Mucosa of rectum (tissue), 2 donors: ENCODE data around the gene IRF7.

Experiments
- H3K27ac ChIP-seq, 2 donors: one replicate each; pipeline ENCODE4 v1.7.0; 2013; ENCODE audit warnings: inconsistent platforms in 2 of 2, low read depth in 2 of 2, low read length in 2 of 2
- H3K27me3 ChIP-seq, 2 donors: one replicate each; pipeline ENCODE4 v1.7.0; 2013; ENCODE audit warnings: low read length in 2 of 2; ENCODE audit not compliant: control insufficient read depth in 2 of 2, insufficient read depth in 2 of 2
- H3K36me3 ChIP-seq, 2 donors: one replicate each; pipeline ENCODE4 v1.7.0; 2013; ENCODE audit warnings: low read length in 2 of 2; ENCODE audit not compliant: control insufficient read depth in 2 of 2, insufficient read depth in 2 of 2
- H3K4me1 ChIP-seq, 2 donors: one replicate each; pipeline ENCODE4 v1.7.0; 2013; ENCODE audit warnings: low read length in 2 of 2, mild to moderate bottlenecking in 1 of 2; ENCODE audit not compliant: control insufficient read depth in 2 of 2, insufficient read depth in 2 of 2
- H3K4me3 ChIP-seq, 2 donors: one replicate each; pipeline ENCODE4 v1.7.0; 2013; ENCODE audit warnings: low read length in 2 of 2
- H3K9ac ChIP-seq, 2 donors: one replicate each; pipeline ENCODE4 v1.7.0; 2013; ENCODE audit warnings: low read length in 2 of 2, low read depth in 1 of 2, mild to moderate bottlenecking in 1 of 2
- H3K9me3 ChIP-seq, 2 donors: one replicate each; pipeline ENCODE4 v1.7.0; 2013; ENCODE audit warnings: low read length in 2 of 2; ENCODE audit not compliant: control insufficient read depth in 2 of 2
- donor health status: healthy.
- donor health status: Normal muscosa, but diverticular disease.

Gene IRF7

DNA sequence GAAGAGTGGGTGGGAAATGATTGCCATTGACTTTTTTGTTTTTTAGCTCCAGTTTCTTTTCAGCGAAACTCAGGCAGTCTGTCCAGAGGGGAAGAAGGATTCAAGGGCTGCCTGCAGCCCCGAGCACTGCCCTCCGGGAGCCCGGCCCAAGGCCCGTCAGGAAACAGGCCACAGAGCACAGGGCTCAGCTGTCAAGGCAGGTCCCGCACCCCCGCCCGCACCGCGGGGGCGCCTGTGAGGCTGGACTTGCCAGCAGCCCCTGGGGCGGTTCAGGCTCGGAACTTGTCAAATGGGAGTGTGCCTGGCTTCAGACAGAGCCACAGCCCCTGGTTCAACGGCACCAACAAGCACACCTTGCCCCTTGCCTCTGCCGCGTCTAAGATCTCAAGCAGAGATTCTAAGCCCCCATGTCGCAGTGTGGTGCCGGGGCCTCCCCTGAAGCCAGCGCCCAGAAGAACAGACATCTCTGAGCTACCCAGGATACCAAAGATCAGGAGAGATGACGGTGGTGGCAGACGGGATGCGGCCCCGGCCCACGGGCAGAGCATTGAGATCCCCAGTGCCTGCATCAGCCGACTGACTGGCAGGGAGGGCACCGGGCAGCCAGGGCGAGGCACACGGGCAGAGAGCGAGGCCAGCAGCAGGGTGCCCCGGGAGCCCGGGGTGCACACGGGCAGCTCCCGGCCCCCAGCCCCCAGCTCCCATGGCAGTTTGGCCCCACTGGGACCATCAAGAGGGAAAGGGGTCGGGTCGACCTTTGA is 8.6 kb downstream of the IRF7 start:
- no peak overlapping the region for H3K9ac ChIP-seq
- H3K36me3 ChIP-seq, result peaks cover 73 to 80% of the 10 kb centered on the region in 2 donors
- no peaks in the 10 kb centered on the region for H3K9me3 ChIP-seq
- H3K4me1 ChIP-seq, result peaks cover 3 to 9% of the 10 kb centered on the region in 2 donors
- H3K4me3 ChIP-seq, result no peak overlapping the region
- H3K27me3 ChIP-seq, result no peaks in the 10 kb centered on the region
- H3K27ac ChIP-seq, result no peak overlapping the region

DNA sequence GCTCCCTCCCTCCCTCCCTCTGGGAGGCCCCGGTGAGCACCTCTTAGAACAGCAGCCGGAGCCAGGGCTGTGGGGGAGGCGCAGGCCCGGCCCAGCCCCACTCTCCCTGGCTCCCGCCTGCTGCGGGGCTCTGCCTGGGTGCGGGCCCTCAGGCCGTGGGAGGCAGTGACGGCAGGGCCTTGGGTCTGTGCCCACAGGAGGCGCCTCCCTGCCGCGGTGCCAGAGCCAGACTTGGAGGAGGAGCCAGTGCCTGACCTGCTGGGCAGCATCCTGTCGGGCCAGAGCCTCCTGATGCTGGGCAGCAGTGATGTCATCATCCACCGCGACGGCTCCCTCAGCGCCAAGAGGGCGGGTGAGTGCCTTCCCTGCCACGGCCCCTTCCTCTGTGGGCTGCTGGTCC is 9.5 kb downstream of the IRF7 start:
- Histone ChIP-seq H3K9ac (no peak overlapping the region), H3K27me3 (no peaks in the 10 kb centered on the region), H3K36me3 (peaks cover 72 to 81% of the 10 kb centered on the region in 2 donors), H3K9me3 (no peaks in the 10 kb centered on the region), H3K4me3 (no peak overlapping the region), H3K27ac (no peak overlapping the region), H3K4me1 (peaks cover under 1 to 1% of the 10 kb centered on the region in 2 donors)

DNA sequence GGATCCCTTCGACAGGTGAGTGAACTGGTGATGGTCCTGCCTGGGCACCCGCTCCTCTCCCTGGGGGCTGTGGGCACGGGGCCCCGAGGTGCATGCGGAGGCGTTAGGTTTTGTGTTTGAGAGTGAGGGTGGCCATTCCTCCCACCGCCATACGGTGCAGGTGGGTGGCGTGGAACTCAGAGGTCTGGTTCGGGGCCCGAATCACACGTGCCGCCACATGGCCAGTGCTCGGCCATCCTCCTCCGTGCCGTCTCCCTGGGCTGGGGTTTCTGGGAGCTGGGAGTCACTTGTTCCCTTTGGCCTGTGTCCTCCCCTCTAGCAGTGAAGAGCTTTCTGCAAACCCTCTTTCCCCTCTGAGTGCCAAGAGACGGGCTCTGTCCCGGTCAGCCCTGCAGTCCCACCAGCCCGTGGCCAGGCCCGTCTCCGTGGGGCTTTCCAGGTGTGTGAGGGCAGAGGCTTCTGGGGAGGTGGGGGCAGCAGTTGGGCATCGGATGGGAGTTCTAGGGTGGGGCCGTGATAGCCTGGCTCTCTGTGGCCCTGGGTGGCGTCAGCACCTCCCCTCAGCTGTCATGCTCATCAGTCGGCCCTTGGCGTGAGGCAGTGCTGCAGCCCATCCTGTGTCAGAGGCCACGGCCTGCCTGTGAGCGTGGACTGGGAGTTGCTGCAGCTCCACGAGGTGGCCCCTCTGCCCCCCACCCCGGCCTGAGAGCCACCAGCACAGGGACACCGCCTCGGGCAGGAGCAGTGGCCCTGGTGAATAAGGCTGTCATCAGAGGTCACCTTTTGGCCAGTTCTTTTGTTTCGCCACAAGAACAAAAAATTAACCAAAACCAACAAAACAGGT is 10.2 kb downstream of the IRF7 start:
- Histone ChIP-seq H3K27me3 (no peaks in the 10 kb centered on the region), H3K27ac (no peak overlapping the region), H3K4me1 (no peaks in the 10 kb centered on the region), H3K9me3 (no peaks in the 10 kb centered on the region), H3K9ac (no peak overlapping the region), H3K36me3 (peaks cover 64 to 78% of the 10 kb centered on the region in 2 donors), H3K4me3 (no peak overlapping the region)

DNA sequence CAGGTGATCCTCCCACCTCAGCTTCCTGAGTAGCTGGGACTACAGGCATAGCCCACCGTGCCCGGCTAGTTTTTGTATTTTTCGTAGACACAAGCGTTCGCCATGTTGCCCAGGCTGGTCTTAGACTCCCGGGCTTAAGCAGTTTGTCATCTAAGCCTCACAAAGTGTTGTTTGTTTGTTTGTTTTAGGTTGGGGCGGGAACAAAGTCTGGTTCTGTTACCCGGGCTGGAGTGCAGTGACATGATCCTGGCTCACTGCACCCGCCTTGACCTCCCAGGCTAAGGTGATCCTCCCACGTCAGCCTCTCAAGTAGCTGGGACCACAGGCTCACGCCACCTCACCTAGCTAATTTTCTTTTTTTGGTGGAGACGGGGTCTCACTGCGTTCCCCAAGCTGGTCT is 12.6 kb downstream of the IRF7 start:
- Histone ChIP-seq H3K27ac (no peak overlapping the region), H3K4me1 (no peaks in the 10 kb centered on the region), H3K9me3 (no peaks in the 10 kb centered on the region), H3K36me3 (peaks cover 54 to 78% of the 10 kb centered on the region in 2 donors), H3K9ac (no peak overlapping the region), H3K4me3 (no peak overlapping the region), H3K27me3 (no peaks in the 10 kb centered on the region)

DNA sequence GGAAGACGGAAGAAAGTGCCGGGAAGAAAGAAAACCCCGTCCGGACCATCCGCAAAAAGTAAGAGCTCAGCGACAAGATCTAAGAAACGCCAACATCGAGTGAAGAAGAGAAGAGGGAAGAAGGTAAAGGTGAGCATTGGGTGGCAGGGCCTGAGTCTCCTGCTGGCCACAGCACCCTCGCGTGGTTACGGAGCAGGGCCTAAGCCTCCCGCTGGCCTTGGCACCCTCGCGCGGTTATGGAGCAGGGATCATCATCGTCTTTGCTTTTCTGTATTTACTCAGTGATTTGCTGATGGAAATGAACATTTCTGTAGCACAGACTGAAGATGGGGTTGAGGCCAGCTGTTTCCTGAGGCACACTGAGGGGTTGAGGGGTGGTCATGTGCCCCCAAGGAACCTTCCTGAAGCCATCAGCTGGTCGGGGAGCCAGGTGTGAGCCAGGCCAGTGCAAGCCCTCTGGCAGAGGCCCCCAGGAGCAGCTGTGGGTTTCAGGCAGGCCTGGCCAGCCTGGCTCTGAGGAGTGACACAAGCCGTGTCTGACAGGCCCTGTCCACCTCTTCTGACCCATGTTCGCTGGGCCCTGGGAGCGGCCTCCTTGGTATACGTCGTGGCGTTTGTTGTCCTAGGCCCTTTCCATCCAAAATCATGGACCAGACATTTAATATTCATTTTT is 14.0 kb downstream of the IRF7 start:
- H3K9ac ChIP-seq, result no peak overlapping the region
- H3K36me3 ChIP-seq, result peaks cover 55 to 78% of the 10 kb centered on the region in 2 donors
- H3K9me3 ChIP-seq, result no peaks in the 10 kb centered on the region
- no peaks in the 10 kb centered on the region for H3K27me3 ChIP-seq
- H3K4me1 ChIP-seq, result no peaks in the 10 kb centered on the region
- H3K27ac ChIP-seq, result no peak overlapping the region
- H3K4me3 ChIP-seq, result no peak overlapping the region

DNA sequence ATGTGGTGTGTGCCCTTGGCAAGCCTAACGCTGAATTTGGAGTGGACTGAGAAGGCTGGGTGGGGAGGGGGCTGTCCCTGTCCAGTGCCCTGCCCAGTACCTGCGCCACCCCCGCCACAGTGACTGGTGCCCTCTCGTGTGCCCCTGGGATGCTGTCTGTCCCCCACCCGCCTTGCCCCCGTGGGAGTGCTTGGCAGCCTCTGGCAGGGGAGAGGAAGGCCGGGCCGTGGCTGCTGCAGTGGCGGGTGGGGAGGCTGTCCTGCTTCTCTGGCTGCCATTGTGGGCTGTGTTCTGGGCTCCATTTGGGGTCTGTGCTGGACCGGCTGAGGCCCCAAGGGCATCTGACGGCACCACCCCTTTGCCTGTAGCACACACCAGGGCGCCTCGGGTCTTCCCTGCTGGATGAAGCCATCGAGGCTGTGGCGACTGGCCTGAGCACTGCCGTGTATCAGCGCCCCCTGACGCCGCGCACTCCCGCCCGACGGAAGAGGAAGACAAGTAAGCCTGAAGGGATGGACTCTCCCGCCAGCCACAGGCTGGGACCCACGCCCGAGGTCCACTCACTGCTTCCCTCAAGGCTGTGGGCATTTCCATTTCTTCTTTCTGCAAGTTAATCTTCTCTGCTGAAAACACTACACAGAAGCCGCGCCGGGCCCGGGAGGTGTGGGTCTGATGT is 17.6 kb downstream of the IRF7 start:
- no peak overlapping the region for H3K4me3 ChIP-seq
- H3K9ac ChIP-seq, result no peak overlapping the region
- H3K27ac ChIP-seq, result no peak overlapping the region
- no peaks in the 10 kb centered on the region for H3K27me3 ChIP-seq
- H3K9me3 ChIP-seq, result no peaks in the 10 kb centered on the region
- H3K36me3 ChIP-seq, result peaks cover 52 to 75% of the 10 kb centered on the region in 2 donors
- no peaks in the 10 kb centered on the region for H3K4me1 ChIP-seq

DNA sequence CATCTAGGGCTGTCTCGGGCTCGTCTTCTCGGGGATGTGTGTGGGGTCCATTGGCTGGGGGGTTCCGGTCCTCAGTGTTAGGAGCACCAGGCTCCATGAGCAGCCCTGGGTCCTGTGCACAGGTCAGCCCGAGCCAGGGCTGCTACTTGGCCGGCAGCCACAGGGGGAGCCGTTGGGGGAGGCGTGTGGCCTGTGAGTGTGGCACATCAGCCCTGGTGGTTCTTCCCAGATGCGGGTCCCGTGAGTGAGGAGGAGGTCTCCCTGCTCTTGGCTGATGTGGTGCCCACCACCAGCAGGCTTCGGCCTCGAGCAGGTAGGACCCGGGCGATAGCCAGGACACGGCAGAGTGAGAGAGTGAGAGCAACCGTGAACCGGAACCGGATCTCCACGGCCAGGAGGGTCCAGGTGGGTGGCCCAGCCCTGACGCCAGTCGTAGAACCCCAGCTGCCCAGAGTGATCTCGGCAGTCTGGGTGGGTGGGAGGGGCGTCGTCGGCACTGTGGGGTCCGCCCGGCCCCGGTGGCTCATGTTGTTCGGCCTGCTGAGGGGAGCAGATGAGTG is 18.5 kb downstream of the IRF7 start:
- H3K27ac ChIP-seq, result no peak overlapping the region
- no peak overlapping the region for H3K9ac ChIP-seq
- H3K36me3 ChIP-seq, result peaks cover 60 to 81% of the 10 kb centered on the region in 2 donors
- no peaks in the 10 kb centered on the region for H3K4me1 ChIP-seq
- no peaks in the 10 kb centered on the region for H3K27me3 ChIP-seq
- H3K9me3 ChIP-seq, result no peaks in the 10 kb centered on the region
- H3K4me3 ChIP-seq, result no peak overlapping the region

DNA sequence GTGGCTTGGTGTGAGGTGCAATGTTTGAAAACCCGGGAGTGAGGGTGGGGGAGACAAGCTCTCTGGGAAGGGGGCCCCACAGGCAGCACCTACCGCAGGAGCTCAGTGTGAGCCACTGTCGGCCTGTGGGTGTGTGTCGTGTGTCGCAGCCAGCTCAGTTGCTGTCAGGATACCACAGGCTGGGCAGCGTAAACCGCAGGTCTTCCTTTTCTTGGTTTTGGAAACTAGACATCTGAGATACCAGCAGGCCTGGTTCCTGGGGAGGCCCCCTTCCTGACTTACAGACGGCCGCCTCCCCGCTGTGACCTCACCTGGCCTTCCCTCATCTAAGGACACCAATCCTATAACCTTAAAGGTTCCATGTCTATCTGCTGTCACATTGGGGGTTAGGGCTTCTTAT is 19.4 kb downstream of the IRF7 start:
- Histone ChIP-seq H3K9ac (no peak overlapping the region), H3K27ac (no peak overlapping the region), H3K36me3 (peaks cover 55 to 77% of the 10 kb centered on the region in 2 donors), H3K4me1 (no peaks in the 10 kb centered on the region), H3K9me3 (no peaks in the 10 kb centered on the region), H3K4me3 (no peak overlapping the region), H3K27me3 (no peaks in the 10 kb centered on the region)

DNA sequence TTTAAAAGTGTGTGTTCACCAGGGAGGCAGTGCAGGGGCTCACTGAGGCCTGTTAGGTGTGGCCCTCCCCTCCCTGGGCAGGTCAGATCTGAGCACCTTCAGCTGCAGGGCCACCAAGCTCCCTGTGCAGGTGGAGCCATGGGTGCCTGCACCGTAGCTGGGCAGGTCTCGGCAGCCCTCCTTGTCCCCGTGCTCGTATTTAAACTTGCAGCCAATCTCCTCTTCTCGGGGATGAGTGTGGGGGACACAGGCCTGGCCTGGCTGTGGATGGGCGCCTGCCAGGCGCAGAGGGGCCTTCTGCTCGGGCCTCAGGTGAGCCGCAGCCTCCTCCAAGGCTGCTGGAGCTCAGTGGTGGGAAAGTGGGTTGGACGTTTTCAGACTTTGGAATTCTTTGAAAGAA is 20.4 kb downstream of the IRF7 start:
- Histone ChIP-seq H3K4me3 (no peak overlapping the region), H3K9ac (no peak overlapping the region), H3K9me3 (no peaks in the 10 kb centered on the region), H3K27ac (no peak overlapping the region), H3K4me1 (no peaks in the 10 kb centered on the region), H3K27me3 (no peaks in the 10 kb centered on the region), H3K36me3 (peaks cover 55 to 78% of the 10 kb centered on the region in 2 donors)
